ENCODE data around the gene PADI6. TPM values are rescaled to one million over a fixed set of nuclear protein-coding genes. Genes with fewer than 3 reads are reported as not detected.
A peak's percentile ranks its signal among the peaks of the same experiment; 100 is the strongest.
"Not testable (repeated sequence)": the region's sequence is repeated elsewhere in the genome, so short reads cannot be mapped to it uniquely, and the experiment has no call there.

Gene PADI6
- total and polyA plus RNA-seq, 9 of the 15 experiments (the other 6 are each of a cell fraction or from before 2014, with no cell fraction given), result not detected

DNA sequence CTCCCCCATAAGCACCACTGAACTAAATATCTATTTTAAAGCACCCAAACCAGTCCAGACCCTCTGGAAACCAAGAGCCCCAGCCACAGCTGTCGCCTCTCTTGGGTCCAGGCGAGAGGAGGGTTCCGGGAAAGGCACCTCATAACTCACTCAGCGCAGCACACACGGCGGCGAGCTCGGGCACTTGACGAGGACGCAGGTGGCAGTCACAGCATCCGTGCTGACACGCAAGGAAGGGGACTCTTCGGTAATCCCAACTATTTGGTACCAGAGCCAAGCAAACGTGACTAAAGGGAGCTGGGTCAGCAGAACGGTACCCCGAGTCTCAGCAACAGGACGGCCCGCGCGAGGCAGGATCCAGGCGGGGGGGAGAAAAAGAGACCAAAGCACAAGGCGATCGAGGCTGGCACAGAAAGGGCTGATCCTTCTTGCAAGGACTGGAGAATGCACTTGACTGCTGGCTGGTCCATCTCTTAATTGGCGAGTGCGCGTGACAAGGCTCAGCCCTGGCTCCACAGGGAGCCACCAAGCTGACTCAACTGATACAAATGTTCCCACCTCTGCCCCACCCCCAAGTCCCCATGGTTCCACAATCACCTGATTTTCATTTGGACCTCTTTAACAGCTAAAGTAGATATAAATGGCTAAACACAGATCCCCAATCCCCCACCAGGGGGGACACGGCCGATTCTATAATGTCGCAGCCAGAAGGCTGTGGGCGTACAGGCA is 36.0 kb downstream of the PADI6 start:
- H3K9me3 ChIP-seq (replicated peaks; ENCODE audit: control insufficient read depth, insufficient read depth, low read depth, low read length); CTCF ChIA-PET (ENCODE audit: low intra/inter-chr PET ratio); ATAC-seq; DNase-seq (ENCODE audit: extremely low read depth in 1 of 4, low spot score in 3 of 4); H3K9me1 ChIP-seq (ENCODE audit: control insufficient read depth, insufficient read depth, low read length); H3K9ac ChIP-seq (ENCODE audit: insufficient read depth in 1 of 2, low read depth in 2 of 2, low read length in 2 of 2); H3K27me3 ChIP-seq (ENCODE audit: control insufficient read depth in 2 of 2, insufficient read depth in 2 of 2, low read length in 2 of 2); H3K4me2 ChIP-seq (ENCODE audit: insufficient read depth, low read length); FAIRE-seq; BruUV-seq (replicated peaks); H2AFZ ChIP-seq (ENCODE audit: low read depth, low read length); H3K4me3 ChIP-seq; H3K27ac ChIP-seq (ENCODE audit: extremely low read depth, low read depth, low read length); H4K20me1 ChIP-seq (replicated peaks; ENCODE audit: control insufficient read depth, insufficient read depth, low read length); H3K79me2 ChIP-seq (ENCODE audit: control insufficient read depth, insufficient read depth, low read length): not testable (repeated sequence)
- in situ Hi-C loops (cut with MboI) (loop anchor here (10.0 kb wide), 1 partner anchor 283 kb away; no protein-coding TSS in a partner anchor), intact Hi-C loops (cut with micrococcal nuclease) (loop anchor here (10.0 kb wide), 1 partner anchor 283 kb away; no protein-coding TSS in a partner anchor)
- WGBS (ENCODE audit: insufficient coverage, low coverage, missing lambda C conversion rate), result 95% methylated on average over 22 of the region's 30 CpGs
- Histone ChIP-seq H3K36me3 (ENCODE audit: control insufficient read depth, insufficient read depth, low read length) (peaks cover 70% of the 10 kb centered on the region), H3K4me1 (replicated peaks in 1 of 2; ENCODE audit: control insufficient read depth in 2 of 2, insufficient read depth in 2 of 2, low read length in 2 of 2) (peaks cover 11 to 30% of the 10 kb centered on the region in 2 experiments; a peak in 4 of 5 replicates)
- POLR2A ChIA-PET, result interaction anchor here (0.6 to 2.6 kb wide), 6 partner anchors 11 to 447 kb away, joined by 3 to 12 read pairs (median 3); partner anchors contain the start of gene RCC2
- TF ChIP-seq SUPT5H (IDR thresholded peaks at IDR 0.05) (peak; percentile 31; the same call in 1 of the 2 replicates), POLR2A (conservative IDR thresholded peaks at IDR 0.05) (peak; percentile 46; the same call in 1 of the 2 replicates), RBM22 (IDR thresholded peaks at IDR 0.05; ENCODE audit: low read depth, low read length, poor library complexity, severe bottlenecking) (peak; percentile 66), POLR2G (IDR thresholded peaks at IDR 0.05; ENCODE audit: low read depth, low read length) (peak; percentile 66), POLR2AphosphoS5 (IDR thresholded peaks at IDR 0.05; ENCODE audit: control insufficient read depth, insufficient read depth, low read depth, low read length) (peak; percentile 21; the same call in 1 of the 2 replicates)
